Fibroblast of skin of right quadriceps (primary cell): Measurements from ENCODE around the gene CHRDL2.
"Not testable (repeated sequence)": the region's sequence is repeated elsewhere in the genome, so short reads cannot be mapped to it uniquely, and the experiment has no call there.

Source experiments
- DNase-seq: peaks from one replicate; pipeline ENCODE4 v3.0.0-alpha.2; 2013

CHRDL2 gene

DNA sequence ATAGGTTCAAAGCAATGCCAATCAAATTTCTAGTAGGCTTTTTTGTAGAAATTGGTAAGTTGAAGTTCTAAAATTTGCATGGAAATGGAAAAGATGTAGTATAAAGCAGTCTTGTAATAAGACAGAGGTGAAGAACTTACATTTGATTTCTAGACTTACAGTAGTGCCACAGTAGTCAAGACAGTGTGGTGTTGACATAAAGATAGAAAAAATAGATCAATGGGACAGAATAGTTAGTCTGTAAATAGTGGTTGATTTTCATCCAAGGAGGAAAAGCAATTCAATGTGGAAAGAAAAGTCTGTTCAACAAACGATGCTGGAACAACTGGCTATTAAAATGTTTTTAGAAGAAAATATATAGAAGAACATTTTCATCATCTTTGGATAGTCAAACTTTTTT is 67.9 kb downstream of the CHRDL2 start:
- no peak for DNase-seq

- DNase-seq = no peak
These were observed 68.6 kb downstream of the CHRDL2 start for GRCh38 chr11:74662487-74663103.

DNA sequence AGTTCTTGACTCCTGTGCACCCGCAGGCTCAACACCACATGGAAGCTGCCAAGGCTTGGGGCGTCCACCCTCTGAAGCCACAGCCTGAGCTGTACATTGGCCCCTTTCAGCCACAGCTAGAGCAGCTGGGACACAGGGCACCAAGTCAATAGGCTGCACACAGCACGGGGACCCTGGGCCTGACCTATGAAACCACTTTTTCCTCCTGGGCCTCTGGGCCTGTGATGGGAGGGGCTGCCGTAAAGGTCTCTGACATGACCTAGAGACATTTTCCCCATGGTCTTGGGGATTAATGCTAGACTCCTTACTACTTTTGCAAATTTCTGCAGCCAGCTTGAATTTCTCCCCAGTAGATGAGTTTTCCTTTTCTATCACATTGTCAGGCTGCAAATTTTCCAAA is 72.1 kb downstream of the CHRDL2 start:
- not testable (repeated sequence) for DNase-seq

DNA sequence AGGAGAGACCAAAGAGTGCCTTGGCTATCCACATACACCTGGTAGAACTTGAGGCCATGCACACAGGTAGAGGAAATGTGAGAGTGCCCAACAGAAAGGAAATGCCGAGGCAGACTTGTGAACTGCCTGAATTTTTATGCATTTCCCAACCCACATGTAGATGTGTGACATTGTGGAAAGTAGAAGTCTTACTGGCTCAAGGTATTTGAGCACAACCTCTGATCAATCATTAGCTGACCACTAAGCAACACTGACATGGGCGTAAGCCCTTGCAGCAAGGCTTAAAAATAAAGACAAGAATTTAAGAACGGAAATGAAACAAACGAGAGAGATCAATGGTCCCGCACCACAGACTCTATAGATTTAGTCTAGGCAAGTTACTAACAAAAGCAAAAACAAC is 76.2 kb downstream of the CHRDL2 start:
- no peak for DNase-seq

GRCh38 chr11:74650498-74650897 is 80.7 kb downstream of the CHRDL2 start:
- no peak for DNase-seq

GRCh38 chr11:74648894-74649293 is 82.3 kb downstream of the CHRDL2 start:
- no peak for DNase-seq

DNA sequence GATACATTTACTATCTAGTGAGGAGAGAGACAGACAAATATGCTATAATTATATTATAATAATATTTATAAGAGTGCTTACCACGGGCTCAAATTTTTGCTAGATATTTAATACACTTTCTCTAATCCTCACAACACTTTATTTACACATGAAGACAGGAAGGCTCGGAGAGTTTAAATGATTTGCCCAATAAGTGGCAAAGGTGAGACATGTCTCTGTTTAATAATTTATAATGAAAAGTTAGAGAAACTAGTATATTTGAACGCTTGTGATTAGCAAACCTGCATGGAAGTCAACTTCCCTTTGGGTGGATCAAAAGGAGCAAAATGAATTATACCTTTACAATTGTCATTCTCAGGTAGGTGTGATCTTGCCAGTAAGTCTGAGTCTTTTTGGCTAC is 83.4 kb downstream of the CHRDL2 start:
- DNase-seq = no peak

GRCh38 chr11:74647404-74647803 is 83.8 kb downstream of the CHRDL2 start:
- DNase-seq = no peak

DNA sequence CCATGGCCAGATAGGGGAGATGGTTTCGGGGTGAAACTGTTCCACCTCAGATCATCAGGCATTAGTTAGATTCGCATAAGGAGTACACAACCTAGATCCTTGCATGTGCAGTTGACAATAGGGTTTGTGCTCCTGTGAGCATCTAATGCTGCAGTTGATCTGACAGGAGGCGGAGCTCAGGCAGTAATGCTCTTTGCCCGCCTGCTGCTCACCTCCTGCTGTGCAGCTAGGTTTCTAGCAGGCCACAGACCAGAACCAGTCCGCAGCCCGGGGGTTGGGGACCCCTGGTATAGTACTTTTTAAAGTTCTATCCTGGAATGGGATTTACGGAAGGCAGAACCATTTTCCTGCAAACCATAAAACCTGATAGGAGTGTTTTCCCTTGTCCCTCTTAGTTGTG is 84.3 kb downstream of the CHRDL2 start:
- no peak for DNase-seq
